HEK293 (cell line): ENCODE measurements around the gene ATP6V1A.

Source experiments
- CTCF ChIA-PET: fragments of 350-600 bp; formaldehyde crosslinking; extraction: SDS; loops from one replicate; lab custom pipeline; 2021; ENCODE audit warnings: antibody characterized with exemption; lab: Yijun Ruan, JAX
- POLR2A ChIA-PET: fragments of 300-600 bp; formaldehyde crosslinking; extraction: SDS; loops from one replicate; lab custom pipeline; 2020; ENCODE audit warnings: antibody characterized with exemption, inconsistent platforms; lab: Yijun Ruan, JAX
- H3K27ac ChIP-seq: fragments of 200-500 bp; sonication (Bioruptor generic); 2 replicates; pipeline ENCODE4 v1.5.1; 2014; ENCODE audit warnings: low read depth, low read length, control low read depth, inconsistent platforms; ENCODE audit errors: extremely low read depth
- H3K36me3 ChIP-seq, 2 experiments: fragments of 200-500 bp in 1 of 2; sonication (Bioruptor generic) in 1 of 2; 1 replicate in 1 of 2; 2 replicates in 1 of 2; pipeline ENCODE4 v1.5.1; 2014 to 2017; ENCODE audit warnings: inconsistent platforms in 2 of 2, low read length in 2 of 2; ENCODE audit not compliant: control insufficient read depth in 2 of 2, insufficient read depth in 1 of 2
- H3K4me1 ChIP-seq: fragments of 200-500 bp; sonication (Bioruptor generic); 2 replicates; pipeline ENCODE4 v1.5.1; 2014; ENCODE audit warnings: mild to moderate bottlenecking, low read length, inconsistent platforms; ENCODE audit not compliant: control insufficient read depth, insufficient read depth
- H3K4me3 ChIP-seq: 2 replicates; pipeline ENCODE4 v1.5.1; 2011; ENCODE audit warnings: low read depth, mild to moderate bottlenecking, control low read depth, low read length, moderate library complexity
- H3K9me3 ChIP-seq: fragments of 200-500 bp; sonication (Bioruptor generic); 2 replicates; pipeline ENCODE4 v1.5.1; 2014; ENCODE audit warnings: low read depth, low read length, inconsistent platforms; ENCODE audit not compliant: control insufficient read depth, insufficient read depth
- BCL11B ChIP-seq: fragments of 450-650 bp; formaldehyde crosslinking; IDR thresholded peaks from 2 replicates; pipeline ENCODE4 v1.5.1; 2016; ENCODE audit warnings: low read depth, missing biosample characterization, missing genetic modification characterization
- HOXC10 ChIP-seq: sonication (generic); formaldehyde crosslinking; IDR thresholded peaks from 2 replicates; pipeline ENCODE4 v1.8.1; 2023; ENCODE audit warnings: mild to moderate bottlenecking, missing genetic modification reagents
- MYNN ChIP-seq: fragments of 450-650 bp; formaldehyde crosslinking; IDR thresholded peaks from 2 replicates; pipeline ENCODE4 v1.5.1; 2016; ENCODE audit warnings: missing biosample characterization, missing genetic modification characterization, borderline replicate concordance
- OSR2 ChIP-seq: fragments of 450-650 bp; formaldehyde crosslinking; IDR thresholded peaks from 2 replicates; pipeline ENCODE4 v1.5.1; 2016; ENCODE audit warnings: missing biosample characterization, missing genetic modification characterization
- SP7 ChIP-seq: fragments of 450-650 bp; formaldehyde crosslinking; IDR thresholded peaks from 2 replicates; pipeline ENCODE4 v1.5.1; 2016; ENCODE audit warnings: missing biosample characterization, missing genetic modification characterization
- WT1 ChIP-seq: fragments of 450-650 bp; formaldehyde crosslinking; IDR thresholded peaks from 2 replicates; pipeline ENCODE4 v1.5.1; 2016; ENCODE audit warnings: missing biosample characterization, missing genetic modification characterization
- YY2 ChIP-seq: fragments of 450-650 bp; formaldehyde crosslinking; IDR thresholded peaks from 2 replicates; pipeline ENCODE4 v1.5.1; 2016; ENCODE audit warnings: missing biosample characterization, missing genetic modification characterization
- ZNF169 ChIP-seq: fragments of 450-650 bp; formaldehyde crosslinking; IDR thresholded peaks from 2 replicates; pipeline ENCODE4 v1.5.1; 2016; ENCODE audit warnings: missing biosample characterization, missing genetic modification characterization
- ZNF174 ChIP-seq: fragments of 450-650 bp; formaldehyde crosslinking; IDR thresholded peaks from 2 replicates; pipeline ENCODE4 v1.5.0; 2017; ENCODE audit warnings: missing biosample characterization, mild to moderate bottlenecking, missing genetic modification characterization
- ZNF2 ChIP-seq: fragments of 450-650 bp; formaldehyde crosslinking; IDR thresholded peaks from 2 replicates; pipeline ENCODE4 v1.5.1; 2016; ENCODE audit warnings: missing biosample characterization, missing genetic modification characterization
- ZNF324 ChIP-seq: fragments of 450-650 bp; formaldehyde crosslinking; IDR thresholded peaks from 2 replicates; pipeline ENCODE4 v1.5.1; 2016; ENCODE audit warnings: missing biosample characterization, missing genetic modification characterization
- ZNF391 ChIP-seq: fragments of 450-650 bp; formaldehyde crosslinking; IDR thresholded peaks from 2 replicates; pipeline ENCODE4 v1.5.1; 2016; ENCODE audit warnings: low read depth, missing biosample characterization, missing genetic modification characterization, borderline replicate concordance
- ZNF514 ChIP-seq: fragments of 450-650 bp; formaldehyde crosslinking; IDR thresholded peaks from 2 replicates; pipeline ENCODE4 v1.5.1; 2016; ENCODE audit warnings: missing biosample characterization, missing genetic modification characterization
- ZNF518A ChIP-seq: fragments of 450-650 bp; formaldehyde crosslinking; conservative IDR thresholded peaks from 2 replicates; pipeline ENCODE4 v1.5.1; 2016; ENCODE audit warnings: low read depth, missing biosample characterization, missing genetic modification characterization
- ZNF521 ChIP-seq: fragments of 450-650 bp; formaldehyde crosslinking; IDR thresholded peaks from 2 replicates; pipeline ENCODE4 v1.5.1; 2017; ENCODE audit warnings: missing biosample characterization, mild to moderate bottlenecking, missing genetic modification characterization
- ZNF549 ChIP-seq: fragments of 450-650 bp; IDR thresholded peaks from 2 replicates; pipeline ENCODE4 v1.5.1; 2018; ENCODE audit warnings: missing biosample characterization, missing genetic modification characterization, mild to moderate bottlenecking, inconsistent platforms, moderate library complexity
- ZNF654 ChIP-seq: fragments of 450-650 bp; formaldehyde crosslinking; IDR thresholded peaks from 2 replicates; pipeline ENCODE4 v1.5.1; 2016; ENCODE audit warnings: low read depth, missing biosample characterization, missing genetic modification characterization
- ZNF658 ChIP-seq: fragments of 450-650 bp; formaldehyde crosslinking; IDR thresholded peaks from 2 replicates; pipeline ENCODE4; 2016; ENCODE audit warnings: missing biosample characterization, missing genetic modification characterization
- ZNF837 ChIP-seq: fragments of 450-650 bp; formaldehyde crosslinking; IDR thresholded peaks from 2 replicates; pipeline ENCODE4 v1.5.1; 2016; ENCODE audit warnings: missing biosample characterization, missing genetic modification characterization
- ZSCAN16 ChIP-seq: fragments of 450-650 bp; formaldehyde crosslinking; IDR thresholded peaks from 2 replicates; pipeline ENCODE4 v1.5.1; 2016; ENCODE audit warnings: missing biosample characterization, missing genetic modification characterization
- TF ChIP-seq, protein P1 (sequence below): fragments of 450-650 bp; formaldehyde crosslinking; IDR thresholded peaks from 2 replicates; pipeline ENCODE4 v1.5.1; 2016; ENCODE audit warnings: missing biosample characterization, missing genetic modification characterization
- TF ChIP-seq, protein P2 (sequence below): fragments of 450-650 bp; formaldehyde crosslinking; IDR thresholded peaks from 2 replicates; pipeline ENCODE4 v1.5.1; 2016; ENCODE audit warnings: missing biosample characterization, missing genetic modification characterization, low read depth
- TF ChIP-seq, protein P3 (sequence below): fragments of 450-650 bp; IDR thresholded peaks from 2 replicates; pipeline ENCODE4 v1.5.1; 2018; ENCODE audit warnings: missing biosample characterization, missing genetic modification characterization
- TF ChIP-seq, protein P4 (sequence below): fragments of 450-650 bp; formaldehyde crosslinking; IDR thresholded peaks from 2 replicates; pipeline ENCODE4 v1.5.1; 2016; ENCODE audit warnings: missing biosample characterization, missing genetic modification characterization

ATP6V1A gene

GRCh38 chr3:113812854-113813253, 66.0 kb downstream of the ATP6V1A start (continued):
- TF ChIP-seq ZNF391 (tag by site-specific recombination) (no peak), BCL11B (tag by site-specific recombination) (no peak), ZSCAN16 (tag by site-specific recombination) (no peak), ZNF324 (no peak), ZNF174 (tag by site-specific recombination) (no peak), ZNF521 (no peak), SP7 (no peak), ZNF518A (tag by site-specific recombination) (no peak), MYNN (tag by site-specific recombination) (no peak)
- TF ChIP-seq, protein P1, sequence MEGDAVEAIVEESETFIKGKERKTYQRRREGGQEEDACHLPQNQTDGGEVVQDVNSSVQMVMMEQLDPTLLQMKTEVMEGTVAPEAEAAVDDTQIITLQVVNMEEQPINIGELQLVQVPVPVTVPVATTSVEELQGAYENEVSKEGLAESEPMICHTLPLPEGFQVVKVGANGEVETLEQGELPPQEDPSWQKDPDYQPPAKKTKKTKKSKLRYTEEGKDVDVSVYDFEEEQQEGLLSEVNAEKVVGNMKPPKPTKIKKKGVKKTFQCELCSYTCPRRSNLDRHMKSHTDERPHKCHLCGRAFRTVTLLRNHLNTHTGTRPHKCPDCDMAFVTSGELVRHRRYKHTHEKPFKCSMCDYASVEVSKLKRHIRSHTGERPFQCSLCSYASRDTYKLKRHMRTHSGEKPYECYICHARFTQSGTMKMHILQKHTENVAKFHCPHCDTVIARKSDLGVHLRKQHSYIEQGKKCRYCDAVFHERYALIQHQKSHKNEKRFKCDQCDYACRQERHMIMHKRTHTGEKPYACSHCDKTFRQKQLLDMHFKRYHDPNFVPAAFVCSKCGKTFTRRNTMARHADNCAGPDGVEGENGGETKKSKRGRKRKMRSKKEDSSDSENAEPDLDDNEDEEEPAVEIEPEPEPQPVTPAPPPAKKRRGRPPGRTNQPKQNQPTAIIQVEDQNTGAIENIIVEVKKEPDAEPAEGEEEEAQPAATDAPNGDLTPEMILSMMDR (tag by site-specific recombination): no peak
- TF ChIP-seq, protein P2, sequence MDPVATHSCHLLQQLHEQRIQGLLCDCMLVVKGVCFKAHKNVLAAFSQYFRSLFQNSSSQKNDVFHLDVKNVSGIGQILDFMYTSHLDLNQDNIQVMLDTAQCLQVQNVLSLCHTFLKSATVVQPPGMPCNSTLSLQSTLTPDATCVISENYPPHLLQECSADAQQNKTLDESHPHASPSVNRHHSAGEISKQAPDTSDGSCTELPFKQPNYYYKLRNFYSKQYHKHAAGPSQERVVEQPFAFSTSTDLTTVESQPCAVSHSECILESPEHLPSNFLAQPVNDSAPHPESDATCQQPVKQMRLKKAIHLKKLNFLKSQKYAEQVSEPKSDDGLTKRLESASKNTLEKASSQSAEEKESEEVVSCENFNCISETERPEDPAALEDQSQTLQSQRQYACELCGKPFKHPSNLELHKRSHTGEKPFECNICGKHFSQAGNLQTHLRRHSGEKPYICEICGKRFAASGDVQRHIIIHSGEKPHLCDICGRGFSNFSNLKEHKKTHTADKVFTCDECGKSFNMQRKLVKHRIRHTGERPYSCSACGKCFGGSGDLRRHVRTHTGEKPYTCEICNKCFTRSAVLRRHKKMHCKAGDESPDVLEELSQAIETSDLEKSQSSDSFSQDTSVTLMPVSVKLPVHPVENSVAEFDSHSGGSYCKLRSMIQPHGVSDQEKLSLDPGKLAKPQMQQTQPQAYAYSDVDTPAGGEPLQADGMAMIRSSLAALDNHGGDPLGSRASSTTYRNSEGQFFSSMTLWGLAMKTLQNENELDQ (tag by site-specific recombination): no peak

- ChIA-PET POLR2A (no interaction called here), CTCF (interaction anchor here (1.1 kb wide), 1 partner anchor 17 kb away, joined by 7 read pairs; no protein-coding TSS in a partner anchor)
- no peak overlapping the region for H3K4me3 ChIP-seq
- no peaks in the 10 kb centered on the region for H3K4me1 ChIP-seq
- no peaks in the 10 kb centered on the region for H3K36me3 ChIP-seq
- no peaks in the 10 kb centered on the region for H3K9me3 ChIP-seq
- no peak overlapping the region for H3K27ac ChIP-seq
- TF ChIP-seq ZNF169 (no peak), ZNF658 (no peak), ZNF654 (no peak), HOXC10 (CRISPR knock-in tag) (no peak), YY2 (tag by site-specific recombination) (no peak), ZNF549 (tag by site-specific recombination) (no peak), OSR2 (tag by site-specific recombination) (no peak), WT1 (tag by site-specific recombination) (no peak), ZNF837 (tag by site-specific recombination) (no peak), ZNF514 (tag by site-specific recombination) (no peak), ZNF2 (tag by site-specific recombination) (no peak)
- TF ChIP-seq, protein P2 (tag by site-specific recombination): no peak
- TF ChIP-seq, protein P3, sequence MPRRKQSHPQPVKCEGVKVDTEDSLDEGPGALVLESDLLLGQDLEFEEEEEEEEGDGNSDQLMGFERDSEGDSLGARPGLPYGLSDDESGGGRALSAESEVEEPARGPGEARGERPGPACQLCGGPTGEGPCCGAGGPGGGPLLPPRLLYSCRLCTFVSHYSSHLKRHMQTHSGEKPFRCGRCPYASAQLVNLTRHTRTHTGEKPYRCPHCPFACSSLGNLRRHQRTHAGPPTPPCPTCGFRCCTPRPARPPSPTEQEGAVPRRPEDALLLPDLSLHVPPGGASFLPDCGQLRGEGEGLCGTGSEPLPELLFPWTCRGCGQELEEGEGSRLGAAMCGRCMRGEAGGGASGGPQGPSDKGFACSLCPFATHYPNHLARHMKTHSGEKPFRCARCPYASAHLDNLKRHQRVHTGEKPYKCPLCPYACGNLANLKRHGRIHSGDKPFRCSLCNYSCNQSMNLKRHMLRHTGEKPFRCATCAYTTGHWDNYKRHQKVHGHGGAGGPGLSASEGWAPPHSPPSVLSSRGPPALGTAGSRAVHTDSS (tag by site-specific recombination): no peak
- TF ChIP-seq, protein P4, sequence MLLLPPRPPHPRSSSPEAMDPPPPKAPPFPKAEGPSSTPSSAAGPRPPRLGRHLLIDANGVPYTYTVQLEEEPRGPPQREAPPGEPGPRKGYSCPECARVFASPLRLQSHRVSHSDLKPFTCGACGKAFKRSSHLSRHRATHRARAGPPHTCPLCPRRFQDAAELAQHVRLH: no peak
Observed at GRCh38 chr3:113819866-113820265, 73.0 kb downstream of the ATP6V1A start.
